A549 (cell line): ENCODE measurements around the gene NKX6-1.

Experiments
- CHD2 ChIP-seq: fragments of 150-350 bp; IDR thresholded peaks from 2 replicates; pipeline ENCODE4 v1.6.1; 2014; ENCODE audit warnings: low read length; ENCODE audit not compliant: partially characterized antibody
- EP300 ChIP-seq, 2 experiments: fragments of >200 bp; sonication (Bioruptor Twin); formaldehyde crosslinking; IDR thresholded peaks; 2 replicates in 1 of 2; 3 replicates in 1 of 2; pipeline ENCODE4 v1.6.1; 2016 to 2017
- ESRRA ChIP-seq: fragments of 150-350 bp; IDR thresholded peaks from 2 replicates; pipeline ENCODE4 v1.6.1; 2014; ENCODE audit warnings: mild to moderate bottlenecking, low read length, borderline replicate concordance
- FOSB ChIP-seq: fragments of 250-450 bp; sonication (Bioruptor Pico); IDR thresholded peaks from 2 replicates; pipeline ENCODE4 v1.5.0; 2020; ENCODE audit warnings: mild to moderate bottlenecking, moderate library complexity
- HEYL ChIP-seq: fragments of 250-450 bp; sonication (Bioruptor Pico); IDR thresholded peaks from 2 replicates; pipeline ENCODE4 v1.8.0; 2021; ENCODE audit warnings: mild to moderate bottlenecking, moderate library complexity
- HOXA7 ChIP-seq: fragments of 250-450 bp; sonication (Bioruptor Pico); IDR thresholded peaks from 2 replicates; pipeline ENCODE4 v1.5.0; 2020; ENCODE audit warnings: mild to moderate bottlenecking, moderate library complexity
- MYC ChIP-seq: IDR thresholded peaks from 2 replicates; pipeline ENCODE4 v1.6.1; 2012; ENCODE audit warnings: mild to moderate bottlenecking, inconsistent platforms, low read length, improper control_type of control experiment, borderline replicate concordance
- NPAS2 ChIP-seq: fragments of 250-450 bp; sonication (Bioruptor Pico); IDR thresholded peaks from 2 replicates; pipeline ENCODE4 v1.8.0; 2022; ENCODE audit warnings: mild to moderate bottlenecking, moderate library complexity, borderline replicate concordance
- POLR2A ChIP-seq: IDR thresholded peaks from 2 replicates; pipeline ENCODE4 v1.6.1; 2012; ENCODE audit warnings: mild to moderate bottlenecking, low read length
- RFX5 ChIP-seq: fragments of 450-650 bp; IDR thresholded peaks from 2 replicates; pipeline ENCODE4 v1.7.1; 2014; ENCODE audit warnings: antibody characterized with exemption, mild to moderate bottlenecking, moderate library complexity
- TF ChIP-seq, protein P1 (sequence below): fragments of >200 bp; sonication (Bioruptor Twin); formaldehyde crosslinking; IDR thresholded peaks from 3 replicates; pipeline ENCODE4 v1.5.1; 2016
- TF ChIP-seq, protein P2 (sequence below): fragments of 200-600 bp; sonication (generic); IDR thresholded peaks from 2 replicates; pipeline ENCODE4 v1.6.1; 2016; ENCODE audit warnings: antibody characterized with exemption, mild to moderate bottlenecking, moderate library complexity

DNA sequence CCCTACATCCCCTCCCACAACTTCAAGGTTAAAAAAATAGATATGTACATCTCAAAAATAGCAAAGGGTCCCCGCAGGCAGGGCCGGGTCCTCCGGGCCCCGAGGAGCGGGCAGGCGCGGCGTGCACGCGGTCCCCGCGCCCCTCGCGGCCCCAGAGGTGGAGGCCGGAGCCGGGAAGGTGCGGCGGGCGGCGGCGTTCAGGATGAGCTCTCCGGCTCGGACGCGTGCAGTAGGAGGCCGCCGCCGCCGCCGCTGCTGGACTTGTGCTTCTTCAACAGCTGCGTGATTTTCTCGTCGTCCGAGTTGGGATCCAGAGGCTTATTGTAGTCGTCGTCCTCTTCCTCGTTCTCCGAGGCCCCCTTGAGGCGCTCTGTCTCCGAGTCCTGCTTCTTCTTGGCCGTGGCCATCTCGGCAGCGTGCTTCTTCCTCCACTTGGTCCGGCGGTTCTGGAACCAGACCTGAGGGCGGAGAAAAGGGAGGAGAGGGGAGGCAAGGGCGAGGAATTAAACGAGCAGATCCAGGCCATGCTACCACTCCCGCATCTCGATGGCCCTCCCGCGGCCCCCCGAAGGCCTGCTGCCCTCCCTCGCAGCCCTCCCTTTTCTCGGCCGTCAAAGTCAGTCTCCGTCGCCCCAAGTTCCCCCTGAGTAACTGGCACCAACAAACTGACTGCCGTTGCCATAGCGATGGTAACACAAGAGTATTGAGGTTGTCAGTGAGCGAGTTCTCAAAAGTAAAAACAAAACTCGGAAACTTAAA, 5.8 kb downstream of the NKX6-1 start:
- TF ChIP-seq, protein P1, sequence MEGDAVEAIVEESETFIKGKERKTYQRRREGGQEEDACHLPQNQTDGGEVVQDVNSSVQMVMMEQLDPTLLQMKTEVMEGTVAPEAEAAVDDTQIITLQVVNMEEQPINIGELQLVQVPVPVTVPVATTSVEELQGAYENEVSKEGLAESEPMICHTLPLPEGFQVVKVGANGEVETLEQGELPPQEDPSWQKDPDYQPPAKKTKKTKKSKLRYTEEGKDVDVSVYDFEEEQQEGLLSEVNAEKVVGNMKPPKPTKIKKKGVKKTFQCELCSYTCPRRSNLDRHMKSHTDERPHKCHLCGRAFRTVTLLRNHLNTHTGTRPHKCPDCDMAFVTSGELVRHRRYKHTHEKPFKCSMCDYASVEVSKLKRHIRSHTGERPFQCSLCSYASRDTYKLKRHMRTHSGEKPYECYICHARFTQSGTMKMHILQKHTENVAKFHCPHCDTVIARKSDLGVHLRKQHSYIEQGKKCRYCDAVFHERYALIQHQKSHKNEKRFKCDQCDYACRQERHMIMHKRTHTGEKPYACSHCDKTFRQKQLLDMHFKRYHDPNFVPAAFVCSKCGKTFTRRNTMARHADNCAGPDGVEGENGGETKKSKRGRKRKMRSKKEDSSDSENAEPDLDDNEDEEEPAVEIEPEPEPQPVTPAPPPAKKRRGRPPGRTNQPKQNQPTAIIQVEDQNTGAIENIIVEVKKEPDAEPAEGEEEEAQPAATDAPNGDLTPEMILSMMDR: no peak
- TF ChIP-seq CHD2: no peak
- no peak for TF ChIP-seq FOSB (CRISPR knock-in tag)
- TF ChIP-seq NPAS2 (CRISPR knock-in tag): no peak
- TF ChIP-seq EP300 (IDR thresholded peaks at IDR 0.05): no peak
- TF ChIP-seq HOXA7 (CRISPR knock-in tag): no peak
- no peak for TF ChIP-seq ESRRA
- TF ChIP-seq HEYL (CRISPR knock-in tag): no peak
- TF ChIP-seq MYC: no peak
- TF ChIP-seq, protein P2, sequence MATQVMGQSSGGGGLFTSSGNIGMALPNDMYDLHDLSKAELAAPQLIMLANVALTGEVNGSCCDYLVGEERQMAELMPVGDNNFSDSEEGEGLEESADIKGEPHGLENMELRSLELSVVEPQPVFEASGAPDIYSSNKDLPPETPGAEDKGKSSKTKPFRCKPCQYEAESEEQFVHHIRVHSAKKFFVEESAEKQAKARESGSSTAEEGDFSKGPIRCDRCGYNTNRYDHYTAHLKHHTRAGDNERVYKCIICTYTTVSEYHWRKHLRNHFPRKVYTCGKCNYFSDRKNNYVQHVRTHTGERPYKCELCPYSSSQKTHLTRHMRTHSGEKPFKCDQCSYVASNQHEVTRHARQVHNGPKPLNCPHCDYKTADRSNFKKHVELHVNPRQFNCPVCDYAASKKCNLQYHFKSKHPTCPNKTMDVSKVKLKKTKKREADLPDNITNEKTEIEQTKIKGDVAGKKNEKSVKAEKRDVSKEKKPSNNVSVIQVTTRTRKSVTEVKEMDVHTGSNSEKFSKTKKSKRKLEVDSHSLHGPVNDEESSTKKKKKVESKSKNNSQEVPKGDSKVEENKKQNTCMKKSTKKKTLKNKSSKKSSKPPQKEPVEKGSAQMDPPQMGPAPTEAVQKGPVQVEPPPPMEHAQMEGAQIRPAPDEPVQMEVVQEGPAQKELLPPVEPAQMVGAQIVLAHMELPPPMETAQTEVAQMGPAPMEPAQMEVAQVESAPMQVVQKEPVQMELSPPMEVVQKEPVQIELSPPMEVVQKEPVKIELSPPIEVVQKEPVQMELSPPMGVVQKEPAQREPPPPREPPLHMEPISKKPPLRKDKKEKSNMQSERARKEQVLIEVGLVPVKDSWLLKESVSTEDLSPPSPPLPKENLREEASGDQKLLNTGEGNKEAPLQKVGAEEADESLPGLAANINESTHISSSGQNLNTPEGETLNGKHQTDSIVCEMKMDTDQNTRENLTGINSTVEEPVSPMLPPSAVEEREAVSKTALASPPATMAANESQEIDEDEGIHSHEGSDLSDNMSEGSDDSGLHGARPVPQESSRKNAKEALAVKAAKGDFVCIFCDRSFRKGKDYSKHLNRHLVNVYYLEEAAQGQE: no peak
- TF ChIP-seq RFX5: no peak
- no peak for TF ChIP-seq POLR2A
